Daoy (cell line): ENCODE results near the gene MTERF1. TPM values are rescaled to one million over a fixed set of nuclear protein-coding genes. Genes with fewer than 3 reads are reported as not detected.

Experiments
- DNase-seq: peaks from one replicate; pipeline ENCODE4 v3.0.0-alpha.2; 2015; ENCODE audit warnings: low read depth
- total RNA-seq: library from RNA; depleted of rRNA; stranded (reverse); fragments of >200 nt; shearing (Covaris generic); gene quantifications from 2 replicates; pipeline ENCODE4 v1.2.3, GENCODE V29; 2014; rRNA removed

MTERF1 gene
- total RNA-seq, 1 experiment from 2014 or later, result 12.2 TPM

- no peak for DNase-seq
These were observed 47.9 kb downstream of the MTERF1 start for GRCh38 chr7:91832493-91833045.

- DNase-seq, result no peak
These were observed 53.3 kb downstream of the MTERF1 start for GRCh38 chr7:91827169-91827568.

GRCh38 chr7:91826377-91826776, 54.1 kb downstream of the MTERF1 start:
- peak; percentile 9 for DNase-seq

GRCh38 chr7:91824201-91824600, 56.3 kb downstream of the MTERF1 start:
- DNase-seq, result no peak

Other genes starting within 250 kb of the MTERF1 start
- 24.5 and 34.2 TPM in 2 replicates for gene AKAP9, start 60.2 kb upstream of the MTERF1 start, total RNA-seq